ENCODE measurements around the gene FMO3. TPM values are rescaled to one million over a fixed set of nuclear protein-coding genes. Genes with fewer than 3 reads are reported as not detected.

FMO3 gene
- total RNA-seq, 1 donor from 2014 or later, result 1.3 TPM

DNA sequence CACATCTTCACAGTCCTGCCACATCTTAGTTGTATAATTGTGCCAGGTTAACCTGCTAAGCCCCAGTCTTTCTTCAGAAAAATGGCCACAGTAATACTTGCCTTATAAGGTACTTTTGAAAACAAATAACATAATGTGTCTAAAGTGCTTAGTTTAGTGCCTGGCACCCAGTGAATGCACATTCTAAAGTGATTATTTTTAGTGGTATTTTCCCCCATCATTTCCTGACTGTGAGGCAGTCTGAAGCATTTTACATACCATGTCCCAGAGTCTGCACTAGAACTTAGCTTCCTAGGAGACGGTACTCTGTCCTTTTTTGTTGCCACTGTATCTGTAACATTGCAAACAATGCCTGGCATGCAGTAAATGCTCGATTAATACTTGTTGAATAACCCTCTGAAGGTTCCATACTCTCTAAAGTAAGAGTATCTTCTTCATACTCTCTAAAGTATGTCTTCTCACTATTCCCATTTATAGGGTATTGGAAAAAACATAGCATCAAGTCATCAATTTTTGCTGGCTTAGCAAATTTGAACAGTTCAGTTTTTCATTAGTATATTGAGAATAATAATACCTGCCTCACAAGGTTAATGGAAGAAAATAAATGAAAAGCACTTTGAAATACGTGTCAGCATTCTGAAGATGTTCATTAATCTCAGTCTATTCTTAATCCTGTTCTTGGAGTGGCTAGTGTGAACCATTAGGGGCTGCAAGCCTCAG is 43.7 kb downstream of the FMO3 start:
- peaks cover 4% of the 10 kb centered on the region for H3K9me3 ChIP-seq (replicated peaks)
- intact Hi-C loops (cut with micrococcal nuclease), result no loop called here

DNA sequence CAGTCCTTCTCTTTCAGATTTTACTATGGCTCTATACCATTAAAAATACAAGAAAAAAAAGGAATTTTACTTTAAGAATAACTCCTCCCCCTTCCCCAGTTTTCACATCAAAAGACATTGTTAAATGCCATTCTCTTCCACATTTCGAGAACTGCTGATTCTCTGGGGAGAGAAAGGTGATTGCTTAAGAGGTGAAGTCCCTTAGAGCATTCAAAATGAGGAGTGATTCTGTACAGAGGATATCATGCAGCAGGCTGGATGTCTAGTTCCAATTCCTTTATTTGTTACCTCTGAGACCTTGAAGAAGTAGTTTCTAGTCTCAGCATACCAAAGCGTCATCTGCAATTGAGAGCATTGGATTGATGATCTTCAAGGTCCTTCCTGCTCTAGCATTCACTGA is 46.9 kb downstream of the FMO3 start:
- Histone ChIP-seq H3K4me1 (peaks cover 52% of the 10 kb centered on the region), H3K36me3 (no peaks in the 10 kb centered on the region), H3K9me3 (replicated peaks) (no peaks in the 10 kb centered on the region), H3K27me3 (ENCODE audit: low read depth) (no peaks in the 10 kb centered on the region), H3K27ac (replicated peaks) (peak overlapping the region; percentile 94), H3K4me3 (no peak overlapping the region)
- intact Hi-C loops (cut with micrococcal nuclease), result no loop called here
- TF ChIP-seq, protein P1, sequence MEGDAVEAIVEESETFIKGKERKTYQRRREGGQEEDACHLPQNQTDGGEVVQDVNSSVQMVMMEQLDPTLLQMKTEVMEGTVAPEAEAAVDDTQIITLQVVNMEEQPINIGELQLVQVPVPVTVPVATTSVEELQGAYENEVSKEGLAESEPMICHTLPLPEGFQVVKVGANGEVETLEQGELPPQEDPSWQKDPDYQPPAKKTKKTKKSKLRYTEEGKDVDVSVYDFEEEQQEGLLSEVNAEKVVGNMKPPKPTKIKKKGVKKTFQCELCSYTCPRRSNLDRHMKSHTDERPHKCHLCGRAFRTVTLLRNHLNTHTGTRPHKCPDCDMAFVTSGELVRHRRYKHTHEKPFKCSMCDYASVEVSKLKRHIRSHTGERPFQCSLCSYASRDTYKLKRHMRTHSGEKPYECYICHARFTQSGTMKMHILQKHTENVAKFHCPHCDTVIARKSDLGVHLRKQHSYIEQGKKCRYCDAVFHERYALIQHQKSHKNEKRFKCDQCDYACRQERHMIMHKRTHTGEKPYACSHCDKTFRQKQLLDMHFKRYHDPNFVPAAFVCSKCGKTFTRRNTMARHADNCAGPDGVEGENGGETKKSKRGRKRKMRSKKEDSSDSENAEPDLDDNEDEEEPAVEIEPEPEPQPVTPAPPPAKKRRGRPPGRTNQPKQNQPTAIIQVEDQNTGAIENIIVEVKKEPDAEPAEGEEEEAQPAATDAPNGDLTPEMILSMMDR (IDR thresholded peaks at IDR 0.05; ENCODE audit: borderline replicate concordance), result no peak
- no peak for DNase-seq

More for the DNA sequence above, 43.7 kb downstream of the FMO3 start:
- H3K36me3 ChIP-seq, result no peaks in the 10 kb centered on the region
- peaks cover 23% of the 10 kb centered on the region for H3K4me1 ChIP-seq
- no peak for DNase-seq
- TF ChIP-seq, protein P1 (IDR thresholded peaks at IDR 0.05; ENCODE audit: borderline replicate concordance), result no peak
- no peaks in the 10 kb centered on the region for H3K27me3 ChIP-seq (ENCODE audit: low read depth)
- H3K4me3 ChIP-seq, result no peak overlapping the region
- H3K27ac ChIP-seq (replicated peaks), result no peak overlapping the region

DNA sequence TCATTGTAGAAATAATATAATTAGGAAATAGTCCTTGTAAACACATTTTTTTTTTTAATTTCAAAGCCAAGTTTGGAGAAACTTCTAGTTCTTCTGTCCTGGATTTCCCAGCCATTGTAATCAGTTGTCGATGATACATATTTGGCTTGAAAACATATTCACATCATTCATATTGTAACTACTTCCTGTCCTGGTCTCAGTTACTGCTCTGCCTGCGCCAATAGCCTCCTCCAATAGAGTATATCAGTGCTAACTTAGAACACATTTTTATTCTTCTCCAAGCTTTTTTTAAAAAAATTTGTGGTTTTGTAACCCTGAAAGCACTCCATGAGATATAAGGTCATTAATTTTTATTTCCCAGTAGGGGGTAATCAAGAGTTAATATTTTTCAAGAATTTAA is 48.3 kb downstream of the FMO3 start:
- intact Hi-C loops (cut with micrococcal nuclease), result no loop called here
- no peak overlapping the region for H3K4me3 ChIP-seq
- no peaks in the 10 kb centered on the region for H3K27me3 ChIP-seq (ENCODE audit: low read depth)
- H3K4me1 ChIP-seq, result peaks cover 66% of the 10 kb centered on the region
- H3K9me3 ChIP-seq (replicated peaks), result no peaks in the 10 kb centered on the region
- TF ChIP-seq, protein P1 (IDR thresholded peaks at IDR 0.05; ENCODE audit: borderline replicate concordance), result no peak
- no peak for DNase-seq
- peak overlapping the region; percentile 94 for H3K27ac ChIP-seq (replicated peaks)
- no peaks in the 10 kb centered on the region for H3K36me3 ChIP-seq

DNA sequence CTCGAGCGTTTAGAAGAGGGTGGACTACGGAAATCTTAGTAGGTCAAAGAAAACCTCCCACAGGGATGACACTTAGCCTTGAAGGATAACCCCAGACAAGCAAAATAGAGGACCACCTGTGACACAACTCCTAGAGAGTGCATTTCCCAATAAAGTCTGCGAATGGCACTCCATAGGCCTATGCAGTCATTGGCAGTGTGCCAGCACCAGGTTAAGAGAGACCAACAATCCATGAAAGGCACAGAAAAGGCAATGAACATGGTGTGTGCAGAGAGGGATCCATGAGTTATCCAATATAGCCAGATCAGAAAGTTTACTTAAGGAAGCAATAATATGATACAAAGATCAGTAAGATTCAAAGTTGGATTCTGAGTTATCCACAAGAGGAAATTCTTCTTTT is 49.2 kb downstream of the FMO3 start:
- Histone ChIP-seq H3K27ac (replicated peaks) (peak overlapping the region; percentile 94), H3K27me3 (ENCODE audit: low read depth) (no peaks in the 10 kb centered on the region), H3K4me3 (no peak overlapping the region), H3K9me3 (replicated peaks) (no peaks in the 10 kb centered on the region), H3K36me3 (no peaks in the 10 kb centered on the region), H3K4me1 (peaks cover 67% of the 10 kb centered on the region)
- intact Hi-C loops (cut with micrococcal nuclease), result no loop called here
- TF ChIP-seq, protein P1 (IDR thresholded peaks at IDR 0.05; ENCODE audit: borderline replicate concordance), result no peak
- DNase-seq, result no peak

DNA sequence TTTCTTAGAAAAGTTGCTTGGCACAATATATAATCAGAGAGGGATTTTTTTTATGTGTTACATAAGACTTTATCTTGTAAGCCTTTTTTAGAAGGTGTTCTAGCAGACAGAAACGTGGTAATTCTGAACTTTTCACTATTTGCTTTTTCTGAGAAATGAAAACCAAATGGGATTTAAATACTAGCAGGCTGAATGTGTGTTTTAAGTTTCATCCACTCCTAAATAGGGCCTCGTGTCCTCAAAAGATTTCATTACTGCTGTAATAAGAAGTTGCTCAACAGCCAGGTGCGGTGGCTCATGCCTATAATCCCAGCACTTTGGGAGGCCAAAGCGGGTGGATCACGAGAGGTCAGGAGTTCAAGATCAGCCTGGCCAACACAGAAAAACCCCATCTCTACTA is 49.7 kb downstream of the FMO3 start:
- peak; percentile 46 for DNase-seq
- TF ChIP-seq, protein P1 (IDR thresholded peaks at IDR 0.05; ENCODE audit: borderline replicate concordance), result no peak
- H3K4me3 ChIP-seq, result no peak overlapping the region
- H3K4me1 ChIP-seq, result peaks cover 70% of the 10 kb centered on the region
- intact Hi-C loops (cut with micrococcal nuclease), result no loop called here
- no peaks in the 10 kb centered on the region for H3K27me3 ChIP-seq (ENCODE audit: low read depth)
- no peaks in the 10 kb centered on the region for H3K36me3 ChIP-seq
- no peaks in the 10 kb centered on the region for H3K9me3 ChIP-seq (replicated peaks)
- H3K27ac ChIP-seq (replicated peaks), result peak overlapping the region; percentile 94
